PC-3 (cell line): ENCODE measurements around the gene TBC1D8.

Experiments
- CTCF ChIP-seq: fragments of 300-600 bp; sonication (generic); conservative IDR thresholded peaks from 2 replicates; pipeline ENCODE4 v1.5.1; 2017; ENCODE audit warnings: antibody characterized with exemption, low read depth, mild to moderate bottlenecking, low read length
- EZH2 ChIP-seq: fragments of 300-600 bp; sonication (generic); IDR thresholded peaks from one replicate; pipeline ENCODE4 v1.6.1; 2017; ENCODE audit warnings: antibody characterized with exemption, mild to moderate bottlenecking, low read length; ENCODE audit not compliant: unreplicated experiment
- EZH2phosphoT487 ChIP-seq: fragments of 300-600 bp; sonication (generic); IDR thresholded peaks from 2 replicates; pipeline ENCODE4 v1.6.1; 2018; ENCODE audit warnings: mild to moderate bottlenecking, antibody characterized with exemption, low read length, borderline replicate concordance

- no peak for TF ChIP-seq CTCF
- no peak for TF ChIP-seq EZH2
- no peak for TF ChIP-seq EZH2phosphoT487
These were observed 43.9 kb downstream of the TBC1D8 start for GRCh38 chr2:101107241-101107640.
